Measurements from ENCODE around the gene TRANK1. TPM values are rescaled to one million over a fixed set of nuclear protein-coding genes. Genes with fewer than 3 reads are reported as not detected.
A peak's percentile ranks its signal among the peaks of the same experiment; 100 is the strongest.

The TRANK1 gene
- total and polyA plus RNA-seq, 2 of the 4 experiments (the other 2 are of a cell fraction): 7.9 to 12.7 TPM

DNA sequence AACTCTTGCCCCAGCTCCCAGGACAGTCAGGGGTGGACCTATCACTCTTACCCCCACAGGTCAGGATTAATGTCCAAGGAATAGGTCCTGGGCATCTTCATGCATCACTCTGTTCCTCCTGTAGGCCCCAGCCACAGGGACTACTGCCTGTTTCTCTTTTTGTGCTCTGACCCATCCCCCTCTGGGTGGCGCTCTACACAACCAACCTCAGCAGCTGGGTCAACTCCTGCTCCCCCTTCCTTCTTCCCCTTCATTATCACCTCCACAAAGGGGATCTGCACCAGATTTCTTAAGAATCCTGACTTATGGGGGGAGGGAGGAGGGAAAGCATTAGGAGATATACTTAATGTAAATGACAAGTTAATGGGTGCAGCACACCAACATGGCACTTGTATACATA lies 12.2 kb upstream of the TRANK1 start:
- no peak overlapping the region for H3K27ac ChIP-seq (ENCODE audit: insufficient read depth, low read length)
- no peak overlapping the region for H3K14ac ChIP-seq (replicated peaks; ENCODE audit: low read depth, low read length)
- no TSS peak for BruUV-seq (replicated peaks)
- no peak overlapping the region for H3K4me3 ChIP-seq (ENCODE audit: insufficient read depth, low read depth, low read length)
- no peak overlapping the region for H3K4ac ChIP-seq (ENCODE audit: low read depth, low read length)
- no peaks in the 10 kb centered on the region for H3K36me3 ChIP-seq (ENCODE audit: control insufficient read depth, insufficient read depth, low read length)
- no peak for TF ChIP-seq CEBPB (IDR thresholded peaks at IDR 0.05; ENCODE audit: low read depth, low read length)
- no peak for TF ChIP-seq RFX5 (IDR thresholded peaks at IDR 0.05; ENCODE audit: low read depth, low read length)
- TF ChIP-seq, protein P1, sequence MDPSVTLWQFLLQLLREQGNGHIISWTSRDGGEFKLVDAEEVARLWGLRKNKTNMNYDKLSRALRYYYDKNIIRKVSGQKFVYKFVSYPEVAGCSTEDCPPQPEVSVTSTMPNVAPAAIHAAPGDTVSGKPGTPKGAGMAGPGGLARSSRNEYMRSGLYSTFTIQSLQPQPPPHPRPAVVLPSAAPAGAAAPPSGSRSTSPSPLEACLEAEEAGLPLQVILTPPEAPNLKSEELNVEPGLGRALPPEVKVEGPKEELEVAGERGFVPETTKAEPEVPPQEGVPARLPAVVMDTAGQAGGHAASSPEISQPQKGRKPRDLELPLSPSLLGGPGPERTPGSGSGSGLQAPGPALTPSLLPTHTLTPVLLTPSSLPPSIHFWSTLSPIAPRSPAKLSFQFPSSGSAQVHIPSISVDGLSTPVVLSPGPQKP (IDR thresholded peaks at IDR 0.05; ENCODE audit: borderline replicate concordance, low read depth, low read length): no peak
- TF ChIP-seq NFE2L2 (IDR thresholded peaks at IDR 0.05; ENCODE audit: low read depth, low read length): no peak
- no peak for TF ChIP-seq SMC3 (IDR thresholded peaks at IDR 0.05; ENCODE audit: low read depth, low read length)
- no peak for TF ChIP-seq CHD1 (IDR thresholded peaks at IDR 0.05; ENCODE audit: low read depth, low read length)
- TF ChIP-seq MXI1 (IDR thresholded peaks at IDR 0.05; ENCODE audit: borderline replicate concordance, low read depth, low read length): no peak
- no peak for TF ChIP-seq POLR2A (IDR thresholded peaks at IDR 0.05; ENCODE audit: low read depth, low read length)
- TF ChIP-seq RAD21 (IDR thresholded peaks at IDR 0.05; ENCODE audit: low read length): no peak
- no peak for TF ChIP-seq MAZ (IDR thresholded peaks at IDR 0.05; ENCODE audit: borderline replicate concordance, low read depth, low read length)
- TF ChIP-seq MAFK (IDR thresholded peaks at IDR 0.05; ENCODE audit: low read depth, low read length): no peak
- TF ChIP-seq CTCF (conservative IDR thresholded peaks at IDR 0.05; ENCODE audit: low read depth, low read length): no peak
- TF ChIP-seq USF2 (IDR thresholded peaks at IDR 0.05; ENCODE audit: low read depth, low read length): no peak
- TF ChIP-seq RCOR1 (IDR thresholded peaks at IDR 0.05; ENCODE audit: insufficient replicate concordance, low read length): no peak
- no peak for TF ChIP-seq FOS (IDR thresholded peaks at IDR 0.05; ENCODE audit: low read depth, low read length)
- TF ChIP-seq BHLHE40 (IDR thresholded peaks at IDR 0.05; ENCODE audit: low read depth, low read length): no peak
- CTCF ChIA-PET: interaction anchor here (1.5 to 3.5 kb wide), 4 partner anchors 13 to 64 kb away, joined by 3 to 39 read pairs (median 10); partner anchors contain the start of gene TRANK1
- peak overlapping the region; percentile 54; the same call in 1 of the 2 replicates for H2BK20ac ChIP-seq (ENCODE audit: low read depth, low read length)
- no peak overlapping the region for H4K5ac ChIP-seq (ENCODE audit: low read depth, low read length)
- H3K4me1 ChIP-seq (ENCODE audit: control insufficient read depth, insufficient read depth, low read length): peaks cover 6% of the 10 kb centered on the region; the same call in 1 of the 2 replicates
- H3K9ac ChIP-seq (ENCODE audit: low read depth, low read length): no peak overlapping the region
- H3K9me1 ChIP-seq (ENCODE audit: insufficient read depth, low read length): no peaks in the 10 kb centered on the region; the same call in 1 of the 2 replicates
- ATAC-seq (ENCODE audit: low read depth): no peak
- H3K4me2 ChIP-seq (ENCODE audit: low read depth, low read length): no peak overlapping the region
- intact Hi-C loops (cut with micrococcal nuclease): no loop called here
- no peak overlapping the region for H3K18ac ChIP-seq (ENCODE audit: low read depth, low read length)
- H3K27me3 ChIP-seq (ENCODE audit: control insufficient read depth, insufficient read depth, low read length): no peaks in the 10 kb centered on the region
- no peak overlapping the region for H4K91ac ChIP-seq (ENCODE audit: insufficient read depth, low read depth, low read length)
- no peak overlapping the region for H2AK9ac ChIP-seq (replicated peaks; ENCODE audit: low read depth, low read length, poor library complexity)
- DNase-seq: no peak
- H3K56ac ChIP-seq (ENCODE audit: extremely low read depth, insufficient read depth, low read length): no peak overlapping the region
- H2AFZ ChIP-seq (replicated peaks; ENCODE audit: low read length, poor library complexity): no peak overlapping the region
- no peak overlapping the region for H2AK5ac ChIP-seq (ENCODE audit: low read depth, low read length)
- peak overlapping the region; percentile 10; the same call in 1 of the 3 replicates for H2BK15ac ChIP-seq (ENCODE audit: low read depth, low read length)
- no peaks in the 10 kb centered on the region for H4K20me1 ChIP-seq (ENCODE audit: insufficient read depth, low read length)
- POLR2A ChIA-PET (ENCODE audit: unreplicated experiment): no interaction called here
- H3K79me1 ChIP-seq (ENCODE audit: low read depth in 1 of 2, low read length in 2 of 2): no peaks in the 10 kb centered on the region
- dilution Hi-C loops (cut with HindIII; ENCODE audit: low sequenced_read_pairs, unreplicated experiment): no loop called here
- no peak overlapping the region for H4K8ac ChIP-seq (ENCODE audit: low read depth in 2 of 2, low read length in 2 of 2)
- in situ Hi-C loops (cut with MboI; ENCODE audit: low sequenced_read_pairs): loop anchor here (5.0 kb wide), 1 partner anchor 230 kb away; no protein-coding TSS in a partner anchor
- H2BK120ac ChIP-seq (ENCODE audit: low read depth, low read length): peak overlapping the region; percentile 32
- H2BK5ac ChIP-seq (ENCODE audit: low read depth, low read length, poor library complexity, severe bottlenecking): no peak overlapping the region
- WGBS, 2 experiments (ENCODE audit: extremely low coverage in 2 of 2, insufficient read length in 1 of 2): no CpG with 5 or more reads among the region's 1 CpG
- no peaks in the 10 kb centered on the region for H3K9me3 ChIP-seq (ENCODE audit: control insufficient read depth, insufficient read depth, low read length)
- no peak overlapping the region for H3K23ac ChIP-seq (ENCODE audit: low read depth, low read length)

All from IMR-90 (cell line).